ENCODE measurements around the gene STAP1.

The STAP1 gene

DNA sequence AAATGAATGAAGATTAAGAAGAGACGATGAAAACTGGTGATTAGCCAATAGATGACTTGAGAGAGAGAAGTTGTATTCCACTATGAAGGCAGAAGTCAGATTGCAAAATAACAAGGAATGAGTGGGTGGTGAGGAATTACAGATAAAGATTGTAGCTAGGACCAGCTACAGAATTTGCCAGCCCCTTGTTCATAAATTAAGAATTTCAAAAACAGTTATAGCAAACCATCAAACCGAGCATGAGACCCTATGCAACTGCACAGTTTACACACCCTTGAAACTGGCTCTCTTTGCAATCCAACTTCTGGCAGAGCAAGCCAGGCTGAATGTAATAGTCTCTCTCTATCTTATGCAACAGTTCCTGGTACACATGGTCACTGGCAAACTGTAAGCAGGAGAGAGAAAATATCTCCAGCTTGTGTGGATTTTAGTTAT, 35.2 kb downstream of the STAP1 start:
- TF ChIP-seq, protein P1, sequence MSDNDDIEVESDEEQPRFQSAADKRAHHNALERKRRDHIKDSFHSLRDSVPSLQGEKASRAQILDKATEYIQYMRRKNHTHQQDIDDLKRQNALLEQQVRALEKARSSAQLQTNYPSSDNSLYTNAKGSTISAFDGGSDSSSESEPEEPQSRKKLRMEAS (IDR thresholded peaks at IDR 0.05): no peak
- no peak for TF ChIP-seq TEAD4 (IDR thresholded peaks at IDR 0.05)
- TF ChIP-seq, protein P2, sequence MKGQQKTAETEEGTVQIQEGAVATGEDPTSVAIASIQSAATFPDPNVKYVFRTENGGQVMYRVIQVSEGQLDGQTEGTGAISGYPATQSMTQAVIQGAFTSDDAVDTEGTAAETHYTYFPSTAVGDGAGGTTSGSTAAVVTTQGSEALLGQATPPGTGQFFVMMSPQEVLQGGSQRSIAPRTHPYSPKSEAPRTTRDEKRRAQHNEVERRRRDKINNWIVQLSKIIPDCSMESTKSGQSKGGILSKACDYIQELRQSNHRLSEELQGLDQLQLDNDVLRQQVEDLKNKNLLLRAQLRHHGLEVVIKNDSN (IDR thresholded peaks at IDR 0.05): no peak
- TF ChIP-seq CREB1 (IDR thresholded peaks at IDR 0.05; ENCODE audit: low read depth): no peak
- TF ChIP-seq YY1 (IDR thresholded peaks at IDR 0.05; ENCODE audit: low read depth): no peak
- TF ChIP-seq, protein P3, sequence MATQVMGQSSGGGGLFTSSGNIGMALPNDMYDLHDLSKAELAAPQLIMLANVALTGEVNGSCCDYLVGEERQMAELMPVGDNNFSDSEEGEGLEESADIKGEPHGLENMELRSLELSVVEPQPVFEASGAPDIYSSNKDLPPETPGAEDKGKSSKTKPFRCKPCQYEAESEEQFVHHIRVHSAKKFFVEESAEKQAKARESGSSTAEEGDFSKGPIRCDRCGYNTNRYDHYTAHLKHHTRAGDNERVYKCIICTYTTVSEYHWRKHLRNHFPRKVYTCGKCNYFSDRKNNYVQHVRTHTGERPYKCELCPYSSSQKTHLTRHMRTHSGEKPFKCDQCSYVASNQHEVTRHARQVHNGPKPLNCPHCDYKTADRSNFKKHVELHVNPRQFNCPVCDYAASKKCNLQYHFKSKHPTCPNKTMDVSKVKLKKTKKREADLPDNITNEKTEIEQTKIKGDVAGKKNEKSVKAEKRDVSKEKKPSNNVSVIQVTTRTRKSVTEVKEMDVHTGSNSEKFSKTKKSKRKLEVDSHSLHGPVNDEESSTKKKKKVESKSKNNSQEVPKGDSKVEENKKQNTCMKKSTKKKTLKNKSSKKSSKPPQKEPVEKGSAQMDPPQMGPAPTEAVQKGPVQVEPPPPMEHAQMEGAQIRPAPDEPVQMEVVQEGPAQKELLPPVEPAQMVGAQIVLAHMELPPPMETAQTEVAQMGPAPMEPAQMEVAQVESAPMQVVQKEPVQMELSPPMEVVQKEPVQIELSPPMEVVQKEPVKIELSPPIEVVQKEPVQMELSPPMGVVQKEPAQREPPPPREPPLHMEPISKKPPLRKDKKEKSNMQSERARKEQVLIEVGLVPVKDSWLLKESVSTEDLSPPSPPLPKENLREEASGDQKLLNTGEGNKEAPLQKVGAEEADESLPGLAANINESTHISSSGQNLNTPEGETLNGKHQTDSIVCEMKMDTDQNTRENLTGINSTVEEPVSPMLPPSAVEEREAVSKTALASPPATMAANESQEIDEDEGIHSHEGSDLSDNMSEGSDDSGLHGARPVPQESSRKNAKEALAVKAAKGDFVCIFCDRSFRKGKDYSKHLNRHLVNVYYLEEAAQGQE (IDR thresholded peaks at IDR 0.05; ENCODE audit: low read depth): no peak
- TF ChIP-seq TCF12 (IDR thresholded peaks at IDR 0.05; ENCODE audit: low read depth): no peak
- no peak for TF ChIP-seq NFIC (IDR thresholded peaks at IDR 0.05)
- no peak for TF ChIP-seq RAD21 (IDR thresholded peaks at IDR 0.05; ENCODE audit: low read depth)
- TF ChIP-seq CEBPB (IDR thresholded peaks at IDR 0.05): no peak
- TF ChIP-seq TAF1 (IDR thresholded peaks at IDR 0.05; ENCODE audit: low read depth): no peak
- no peak for TF ChIP-seq EP300 (IDR thresholded peaks at IDR 0.05; ENCODE audit: borderline replicate concordance)
- no peak for TF ChIP-seq ZBTB7A (IDR thresholded peaks at IDR 0.05; ENCODE audit: low read depth)
- TF ChIP-seq EGR1 (IDR thresholded peaks at IDR 0.05): no peak
- no peak for TF ChIP-seq FOXM1 (IDR thresholded peaks at IDR 0.05; ENCODE audit: borderline replicate concordance, low read depth)

DNA sequence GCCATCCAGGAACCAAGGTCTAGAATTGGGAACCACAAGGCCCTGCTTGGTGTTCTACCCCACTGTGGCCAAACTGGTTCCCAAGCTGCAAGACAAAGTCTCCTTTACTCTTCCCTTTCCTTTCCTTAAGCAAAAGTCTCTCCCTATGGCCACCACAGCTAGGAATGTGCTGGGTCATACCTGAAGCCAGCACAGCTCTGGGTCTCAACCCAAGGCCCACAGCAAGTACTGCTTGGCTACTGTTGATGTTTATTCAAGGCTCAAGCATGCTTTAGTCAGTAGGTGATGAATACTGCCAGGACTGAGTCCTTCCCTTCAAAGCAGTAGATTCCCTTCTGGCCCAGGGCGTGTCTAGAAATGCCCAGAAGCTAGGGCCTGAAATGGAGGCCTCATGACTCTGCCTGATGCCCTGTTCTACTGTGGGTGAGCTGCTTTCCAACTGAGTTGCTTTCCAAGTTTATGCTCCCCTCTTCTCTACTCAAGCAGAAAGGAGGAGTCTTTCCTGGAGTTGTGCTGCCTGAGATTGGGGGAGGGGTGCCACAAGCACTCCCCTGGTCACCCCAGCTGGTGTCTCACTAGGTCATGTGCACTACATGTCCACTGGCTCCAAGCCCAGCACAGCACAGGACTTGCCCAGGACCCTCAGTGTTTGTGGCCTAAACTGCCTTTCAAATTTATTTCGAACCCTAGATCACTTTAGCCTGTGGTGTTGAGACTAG, 44.9 kb downstream of the STAP1 start:
- TF ChIP-seq RAD21 (IDR thresholded peaks at IDR 0.05; ENCODE audit: low read depth): no peak
- no peak for TF ChIP-seq EP300 (IDR thresholded peaks at IDR 0.05; ENCODE audit: borderline replicate concordance)
- TF ChIP-seq TAF1 (IDR thresholded peaks at IDR 0.05; ENCODE audit: low read depth): no peak
- TF ChIP-seq TEAD4 (IDR thresholded peaks at IDR 0.05): no peak
- TF ChIP-seq, protein P1 (IDR thresholded peaks at IDR 0.05): no peak
- no peak for TF ChIP-seq FOXM1 (IDR thresholded peaks at IDR 0.05; ENCODE audit: borderline replicate concordance, low read depth)
- TF ChIP-seq TCF12 (IDR thresholded peaks at IDR 0.05; ENCODE audit: low read depth): no peak
- TF ChIP-seq, protein P2 (IDR thresholded peaks at IDR 0.05): no peak
- TF ChIP-seq, protein P3 (IDR thresholded peaks at IDR 0.05; ENCODE audit: low read depth): no peak
- no peak for TF ChIP-seq CEBPB (IDR thresholded peaks at IDR 0.05)
- no peak for TF ChIP-seq EGR1 (IDR thresholded peaks at IDR 0.05)
- no peak for TF ChIP-seq YY1 (IDR thresholded peaks at IDR 0.05; ENCODE audit: low read depth)
- no peak for TF ChIP-seq ZBTB7A (IDR thresholded peaks at IDR 0.05; ENCODE audit: low read depth)
- no peak for TF ChIP-seq NFIC (IDR thresholded peaks at IDR 0.05)

DNA sequence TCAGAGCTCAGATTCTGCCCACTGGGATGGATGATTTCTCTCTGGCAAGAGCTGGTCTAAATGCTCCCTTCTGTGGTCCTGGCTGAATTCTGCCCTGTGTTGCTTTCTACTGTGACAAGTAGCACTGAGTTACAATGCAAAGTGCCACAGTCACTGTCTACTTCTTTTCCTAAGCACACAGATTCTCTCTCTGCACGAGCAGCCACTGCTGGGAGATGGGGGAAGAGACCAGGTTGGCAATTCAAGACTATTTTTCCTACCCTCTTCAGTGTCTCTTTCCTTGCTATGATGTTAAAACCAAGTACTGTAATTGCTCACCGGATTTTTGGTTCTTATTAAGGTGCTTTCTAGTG, 45.5 kb downstream of the STAP1 start:
- TF ChIP-seq ZBTB7A (IDR thresholded peaks at IDR 0.05; ENCODE audit: low read depth): no peak
- TF ChIP-seq TCF12 (IDR thresholded peaks at IDR 0.05; ENCODE audit: low read depth): no peak
- TF ChIP-seq, protein P1 (IDR thresholded peaks at IDR 0.05): no peak
- no peak for TF ChIP-seq NFIC (IDR thresholded peaks at IDR 0.05)
- no peak for TF ChIP-seq TEAD4 (IDR thresholded peaks at IDR 0.05)
- no peak for TF ChIP-seq TAF1 (IDR thresholded peaks at IDR 0.05; ENCODE audit: low read depth)
- no peak for TF ChIP-seq RAD21 (IDR thresholded peaks at IDR 0.05; ENCODE audit: low read depth)

DNA sequence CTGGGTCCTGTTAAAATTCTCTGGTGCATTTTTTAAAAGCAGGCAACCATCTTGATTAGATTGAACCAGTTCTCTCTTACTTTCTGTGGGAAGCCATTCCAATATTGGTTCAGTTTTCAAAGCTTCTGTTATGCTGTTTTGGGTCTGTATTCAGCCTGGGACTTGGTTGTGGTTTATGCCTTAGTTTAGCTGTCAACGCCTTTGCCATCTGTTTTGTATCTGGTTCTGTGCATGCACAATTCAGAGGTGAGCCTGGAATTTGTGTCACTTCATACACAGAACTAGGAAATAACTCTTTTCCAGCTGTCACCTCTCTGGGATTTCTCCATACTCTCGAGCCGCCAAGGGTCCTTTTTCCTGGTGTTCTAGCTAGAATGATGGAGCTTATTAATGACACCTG, 46.2 kb downstream of the STAP1 start:
- no peak for TF ChIP-seq EGR1 (IDR thresholded peaks at IDR 0.05)
- TF ChIP-seq CEBPB (IDR thresholded peaks at IDR 0.05): no peak
- TF ChIP-seq NFIC (IDR thresholded peaks at IDR 0.05): no peak
- no peak for TF ChIP-seq TEAD4 (IDR thresholded peaks at IDR 0.05)
- TF ChIP-seq FOXM1 (IDR thresholded peaks at IDR 0.05; ENCODE audit: borderline replicate concordance, low read depth): no peak
- no peak for TF ChIP-seq RAD21 (IDR thresholded peaks at IDR 0.05; ENCODE audit: low read depth)
- no peak for TF ChIP-seq EP300 (IDR thresholded peaks at IDR 0.05; ENCODE audit: borderline replicate concordance)
- no peak for TF ChIP-seq TCF12 (IDR thresholded peaks at IDR 0.05; ENCODE audit: low read depth)
- no peak for TF ChIP-seq CREB1 (IDR thresholded peaks at IDR 0.05; ENCODE audit: low read depth)
- TF ChIP-seq, protein P1 (IDR thresholded peaks at IDR 0.05): no peak
- TF ChIP-seq, protein P2 (IDR thresholded peaks at IDR 0.05): no peak
- no peak for TF ChIP-seq YY1 (IDR thresholded peaks at IDR 0.05; ENCODE audit: low read depth)
- no peak for TF ChIP-seq TAF1 (IDR thresholded peaks at IDR 0.05; ENCODE audit: low read depth)

Measured in Ishikawa (cell line).